HUES64 (cell line): ENCODE data around the gene ADAT2.
"Not testable (repeated sequence)": the region's sequence is repeated elsewhere in the genome, so short reads cannot be mapped to it uniquely, and the experiment has no call there.

Source experiments
- H3K27ac ChIP-seq: 2 replicates; pipeline ENCODE4 v1.7.0; 2013; ENCODE audit warnings: low read depth, low read length, inconsistent platforms
- H3K27me3 ChIP-seq: 2 replicates; pipeline ENCODE4 v1.6.1; 2013; ENCODE audit warnings: mild to moderate bottlenecking, low read length; ENCODE audit not compliant: insufficient read depth
- H3K36me3 ChIP-seq: 2 replicates; pipeline ENCODE4 v1.6.1; 2013; ENCODE audit warnings: mild to moderate bottlenecking, low read length; ENCODE audit not compliant: insufficient read depth
- H3K4me1 ChIP-seq: 2 replicates; pipeline ENCODE4 v1.6.1; 2013; ENCODE audit warnings: mild to moderate bottlenecking, low read length, moderate library complexity; ENCODE audit not compliant: insufficient read depth
- H3K4me3 ChIP-seq: 2 replicates; pipeline ENCODE4 v1.5.1; 2013; ENCODE audit warnings: mild to moderate bottlenecking, low read length, moderate library complexity
- H3K9ac ChIP-seq: 2 replicates; pipeline ENCODE4 v1.6.1; 2013; ENCODE audit warnings: mild to moderate bottlenecking, low read depth, low read length
- H3K9me3 ChIP-seq: 2 replicates; pipeline ENCODE4 v1.6.1; 2013; ENCODE audit warnings: low read depth, low read length; ENCODE audit not compliant: insufficient read depth
- WGBS: fragments of 150-250, 120-280 bp; methylation state at CpG from one replicate; pipeline ENCODE4 v1.1.7; 2013; ENCODE audit warnings: missing lambda C conversion rate; 5-methylcytosine and 5-hydroxymethylcytosine counted together

ADAT2 gene

GRCh38 chr6:143468823-143469222 lies 18.3 kb upstream of the ADAT2 start:
- not testable (repeated sequence) for H3K9ac ChIP-seq
- 93% methylated on average over 1 of the region's 2 CpGs for WGBS

GRCh38 chr6:143468026-143468425 lies 17.5 kb upstream of the ADAT2 start:
- Histone ChIP-seq H3K4me3 (no peak overlapping the region), H3K4me1 (no peaks in the 10 kb centered on the region), H3K9ac (no peak overlapping the region), H3K9me3 (no peaks in the 10 kb centered on the region), H3K27ac (no peak overlapping the region), H3K36me3 (peaks cover 19% of the 10 kb centered on the region; the same call in 1 of the 2 replicates), H3K27me3 (no peaks in the 10 kb centered on the region)

More at GRCh38 chr6:143468823-143469222, 18.3 kb upstream of the ADAT2 start:
- not testable (repeated sequence) for H3K27me3 ChIP-seq, H3K9me3 ChIP-seq, H3K4me1 ChIP-seq, H3K27ac ChIP-seq, H3K4me3 ChIP-seq
- H3K36me3 ChIP-seq: peaks cover 18% of the 10 kb centered on the region; the same call in 1 of the 2 replicates

- no peaks in the 10 kb centered on the region for H3K27me3 ChIP-seq
- no peaks in the 10 kb centered on the region for H3K4me1 ChIP-seq
- H3K27ac ChIP-seq: no peak overlapping the region
- no peak overlapping the region for H3K4me3 ChIP-seq
- H3K9me3 ChIP-seq: no peaks in the 10 kb centered on the region
- no peak overlapping the region for H3K9ac ChIP-seq
- WGBS: 98% methylated on average over 2 of the region's 2 CpGs
- peaks cover 10% of the 10 kb centered on the region; the same call in 1 of the 2 replicates for H3K36me3 ChIP-seq
Observed at GRCh38 chr6:143465546-143465945, 15.1 kb upstream of the ADAT2 start.

DNA sequence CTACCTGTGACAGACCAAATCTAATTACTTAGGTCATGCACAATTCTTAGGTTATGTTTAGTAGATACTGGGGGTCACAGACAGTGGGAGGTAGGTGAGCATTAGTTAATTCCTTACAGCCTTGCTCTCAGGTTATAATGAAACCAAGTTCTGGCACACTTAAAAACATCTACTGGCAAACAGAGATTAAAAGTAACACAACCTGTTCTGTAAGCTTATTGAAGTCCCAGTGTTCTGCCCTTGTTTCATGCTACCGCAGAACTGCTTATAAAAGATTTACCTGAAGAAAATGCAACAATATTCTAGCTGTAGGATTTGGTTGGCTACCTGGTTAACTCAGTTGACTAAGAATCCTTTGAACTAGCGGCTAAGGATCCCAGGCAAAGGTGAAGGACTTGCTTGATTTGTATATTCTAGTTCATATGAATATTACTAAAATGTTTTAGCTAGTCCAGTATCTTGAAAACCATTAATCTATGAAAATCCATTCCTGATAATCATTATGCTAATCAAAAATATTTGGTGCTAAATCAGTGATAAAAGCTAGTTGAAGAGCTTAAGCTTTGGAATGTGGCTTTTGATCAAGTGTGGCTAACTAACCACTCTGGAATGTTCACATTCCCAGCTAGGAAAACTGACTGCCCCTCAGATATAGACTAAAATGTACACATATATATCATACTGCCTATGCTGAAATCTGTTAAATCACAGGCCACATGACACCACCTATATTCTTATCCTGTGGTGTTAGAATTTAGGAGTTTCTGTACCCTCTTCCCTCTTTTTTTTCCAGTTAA lies 7.3 kb upstream of the ADAT2 start:
- Histone ChIP-seq H3K9ac (no peak overlapping the region; the same call in 1 of the 2 replicates), H3K4me3 (no peak overlapping the region), H3K27ac (no peak overlapping the region), H3K27me3 (no peaks in the 10 kb centered on the region), H3K9me3 (no peaks in the 10 kb centered on the region), H3K36me3 (peaks cover 8% of the 10 kb centered on the region), H3K4me1 (peaks cover 3% of the 10 kb centered on the region; the same call in 1 of the 2 replicates)
- WGBS: 71% methylated on average over 2 of the region's 2 CpGs

GRCh38 chr6:143451531-143451930 lies 1.0 kb upstream of the ADAT2 start:
- H3K9ac ChIP-seq: peak overlapping the region; percentile 94
- no peaks in the 10 kb centered on the region for H3K36me3 ChIP-seq
- H3K4me3 ChIP-seq: peak overlapping the region; percentile 82
- H3K9me3 ChIP-seq: no peaks in the 10 kb centered on the region
- no peaks in the 10 kb centered on the region for H3K27me3 ChIP-seq
- H3K4me1 ChIP-seq: 0 out of 2 replicates have a peak, but pooled peaks cover 3% of the 10 kb centered on the region
- WGBS: 81% methylated on average over 3 of the region's 4 CpGs
- H3K27ac ChIP-seq: no peak overlapping the region

DNA sequence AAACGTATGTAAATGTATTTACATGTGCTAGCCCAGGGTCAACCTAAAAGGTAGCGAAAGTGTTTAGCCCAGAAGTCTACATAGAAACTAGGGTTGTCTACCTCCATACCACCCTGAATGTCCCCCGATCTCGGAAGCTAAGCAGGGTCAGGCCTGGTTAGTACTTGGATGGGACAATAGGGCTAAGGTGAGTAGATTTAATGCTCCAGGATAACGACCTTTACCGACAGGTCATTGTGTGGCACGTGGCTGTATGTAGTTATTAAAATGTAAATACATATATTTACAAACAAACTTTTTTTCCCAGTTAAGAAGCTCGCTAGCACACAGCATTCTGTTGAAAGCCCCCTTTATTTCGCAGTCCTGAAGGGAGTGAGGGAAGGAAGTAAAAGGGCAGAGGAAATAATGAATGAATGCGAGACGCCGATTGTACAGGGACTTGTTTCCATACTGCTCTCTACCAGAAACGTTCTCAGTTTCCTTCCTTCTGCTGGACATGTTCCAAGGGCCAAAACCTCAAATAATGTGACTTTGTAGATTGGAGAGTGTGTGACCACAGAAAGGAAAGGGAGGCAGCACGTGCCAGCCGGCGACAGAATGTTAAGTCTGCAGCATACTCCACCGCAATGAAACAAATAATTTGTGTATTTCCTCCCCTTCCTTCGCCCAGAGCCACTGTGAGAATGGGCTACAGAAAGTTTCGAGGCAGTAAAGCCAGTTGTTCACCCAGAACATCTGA lies 612 bp downstream of the ADAT2 start:
- Histone ChIP-seq H3K9ac (peak overlapping the region; percentile 94), H3K27me3 (no peaks in the 10 kb centered on the region), H3K4me3 (peak overlapping the region; percentile 82), H3K9me3 (no peaks in the 10 kb centered on the region), H3K4me1 (0 out of 2 replicates have a peak, but pooled peaks cover 3% of the 10 kb centered on the region), H3K36me3 (no peaks in the 10 kb centered on the region), H3K27ac (peak overlapping the region; percentile 5; the same call in 1 of the 2 replicates)
- 7% methylated on average over 16 of the region's 19 CpGs for WGBS

GRCh38 chr6:143449082-143449713 lies 1.3 kb downstream of the ADAT2 start:
- H3K27ac ChIP-seq: no peak overlapping the region
- no peaks in the 10 kb centered on the region for H3K9me3 ChIP-seq
- WGBS: 79% methylated on average over 6 of the region's 6 CpGs
- H3K27me3 ChIP-seq: no peaks in the 10 kb centered on the region
- peaks cover 6% of the 10 kb centered on the region; the same call in 1 of the 2 replicates for H3K4me1 ChIP-seq
- H3K36me3 ChIP-seq: 0 out of 2 replicates have a peak, but pooled peaks cover under 1% of the 10 kb centered on the region
- peak overlapping the region; percentile 94 for H3K9ac ChIP-seq
- peak overlapping the region; percentile 82 for H3K4me3 ChIP-seq

DNA sequence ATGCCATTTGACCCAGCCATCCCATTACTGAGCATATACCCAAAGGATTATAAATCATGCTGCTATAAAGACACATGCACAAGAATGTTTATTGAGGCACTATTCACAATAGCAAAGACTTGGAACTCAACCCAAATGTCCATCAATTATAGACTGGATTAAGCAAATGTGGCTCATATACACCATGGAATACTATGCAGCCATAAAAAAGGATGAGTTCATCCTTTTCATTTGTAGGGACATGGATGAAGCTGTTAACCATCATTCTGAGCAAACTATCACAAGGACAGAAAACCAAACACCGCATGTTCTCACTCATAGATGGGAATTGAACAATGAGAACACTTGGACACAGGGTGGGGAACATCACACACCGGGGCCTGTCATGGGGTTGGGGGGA lies 2.6 kb downstream of the ADAT2 start:
- WGBS: 91% methylated on average over 1 of the region's 2 CpGs

GRCh38 chr6:143443096-143443495 lies 7.4 kb downstream of the ADAT2 start:
- no peaks in the 10 kb centered on the region for H3K27me3 ChIP-seq
- 100% methylated on average over 2 of the region's 2 CpGs for WGBS
- no peak overlapping the region for H3K27ac ChIP-seq
- H3K4me3 ChIP-seq: no peak overlapping the region
- no peaks in the 10 kb centered on the region for H3K9me3 ChIP-seq
- peaks cover 34% of the 10 kb centered on the region for H3K36me3 ChIP-seq
- H3K4me1 ChIP-seq: peaks cover 7% of the 10 kb centered on the region; the same call in 1 of the 2 replicates
- H3K9ac ChIP-seq: no peak overlapping the region

More for the DNA sequence above, 2.6 kb downstream of the ADAT2 start:
- not testable (repeated sequence) for H3K36me3 ChIP-seq, H3K4me3 ChIP-seq, H3K9ac ChIP-seq, H3K27ac ChIP-seq, H3K27me3 ChIP-seq, H3K9me3 ChIP-seq
- peaks cover 11% of the 10 kb centered on the region; the same call in 1 of the 2 replicates for H3K4me1 ChIP-seq

DNA sequence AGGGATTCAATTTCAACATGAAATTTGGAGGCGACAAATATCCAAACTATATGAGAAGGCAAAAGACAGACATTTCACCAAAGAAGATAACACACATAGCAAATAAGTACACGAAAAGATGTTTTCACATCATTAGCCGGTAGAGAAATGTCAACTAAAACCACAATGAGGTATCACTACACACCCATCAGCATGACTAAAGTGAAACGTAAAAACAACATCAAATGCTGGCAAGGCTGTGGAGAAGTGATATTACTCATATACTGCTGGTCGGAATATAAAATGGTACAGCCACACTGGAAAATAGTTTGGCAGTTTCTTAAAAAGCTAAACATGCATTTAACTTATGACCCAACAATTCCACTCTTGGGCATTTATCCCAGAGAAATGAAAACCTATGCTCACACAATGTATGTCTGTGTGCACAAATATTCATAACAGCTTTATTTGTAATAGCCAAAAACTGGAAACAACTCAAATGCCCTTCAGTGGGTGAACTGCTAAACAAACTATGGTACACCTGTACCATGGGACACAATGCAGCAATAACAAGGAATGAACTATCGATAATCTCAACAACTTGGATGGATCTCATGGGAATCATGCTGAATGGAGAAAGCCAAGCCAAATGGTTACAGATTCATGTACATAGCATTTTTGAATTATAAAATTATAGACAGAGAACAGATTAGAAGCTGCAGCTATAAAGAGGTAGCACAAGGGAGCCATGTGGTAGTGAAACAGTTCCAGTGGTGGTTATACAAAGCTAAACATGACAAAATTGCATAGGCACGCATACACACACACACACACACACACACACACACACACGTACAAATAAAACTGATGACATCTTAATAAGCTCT lies 8.6 kb downstream of the ADAT2 start:
- Histone ChIP-seq H3K27me3 (no peaks in the 10 kb centered on the region), H3K27ac (no peak overlapping the region), H3K4me1 (peaks cover 7% of the 10 kb centered on the region; the same call in 1 of the 2 replicates), H3K9me3 (no peaks in the 10 kb centered on the region), H3K36me3 (peaks cover 46% of the 10 kb centered on the region), H3K9ac (no peak overlapping the region), H3K4me3 (no peak overlapping the region)
- 88% methylated on average over 7 of the region's 8 CpGs for WGBS
